K562 (cell line): ENCODE measurements around the gene NOL4L. TPM values are rescaled to one million over a fixed set of nuclear protein-coding genes. Genes with fewer than 3 reads are reported as not detected.

Source experiments
- BDP1 ChIP-seq: IDR thresholded peaks from 3 replicates; pipeline ENCODE4 v1.6.1; 2011; ENCODE audit not compliant: insufficient read length, insufficient read depth
- ELF1 ChIP-seq: fragments of 200-800 bp; sonication (Bioruptor generic); IDR thresholded peaks from 2 replicates; pipeline ENCODE4 v1.6.1; 2016; ENCODE audit warnings: missing genetic modification characterization, missing compliant biosample characterization
- GATAD2A ChIP-seq: fragments of 450-650 bp; IDR thresholded peaks from 2 replicates; pipeline ENCODE4 v1.6.1; 2017
- HDGF ChIP-seq: fragments of 450-650 bp; IDR thresholded peaks from 2 replicates; pipeline ENCODE4 v1.6.1; 2016
- HES1 ChIP-seq: fragments of 450-650 bp; IDR thresholded peaks from 2 replicates; pipeline ENCODE4 v1.6.1; 2016; ENCODE audit warnings: low read depth, mild to moderate bottlenecking, moderate library complexity
- ILK ChIP-seq: fragments of 450-650 bp; IDR thresholded peaks from 2 replicates; pipeline ENCODE4 v1.6.1; 2016; ENCODE audit warnings: missing genetic modification characterization, low read depth, mild to moderate bottlenecking, missing compliant biosample characterization, moderate library complexity, borderline replicate concordance
- MAFK ChIP-seq: IDR thresholded peaks from 2 replicates; pipeline ENCODE4 v1.6.1; 2011; ENCODE audit warnings: low read length, improper control_type of control experiment
- NCOR1 ChIP-seq: fragments of 450-650 bp; IDR thresholded peaks from 2 replicates; pipeline ENCODE4 v1.6.1; 2016; ENCODE audit warnings: mild to moderate bottlenecking, moderate library complexity
- PATZ1 ChIP-seq: fragments of 250-450 bp; sonication (Bioruptor Pico); IDR thresholded peaks from 2 replicates; pipeline ENCODE4 v1.5.0; 2020; ENCODE audit warnings: mild to moderate bottlenecking, borderline replicate concordance
- POLR2AphosphoS2 ChIP-seq: IDR thresholded peaks from 2 replicates; pipeline ENCODE4 v1.6.1; 2012; ENCODE audit warnings: low read length, improper control_type of control experiment
- YBX1 ChIP-seq: fragments of 450-650 bp; IDR thresholded peaks from 2 replicates; pipeline ENCODE4 v1.7.1; 2016; ENCODE audit warnings: mild to moderate bottlenecking
- polyA plus RNA-seq, 8 experiments: library from polyadenylated mRNA; depleted of rRNA in 4 of 8; stranded (reverse) in 5 of 8; unstranded in 3 of 8; fragments of >200 nt; fragmentation: Nextera tagmentation in 2 of 8; fragmentation: Illumina TruSeq in 1 of 8; extraction: Ambion mirVana in 2 of 8; extraction: Trizol in 1 of 8; gene quantifications; 2 replicates each; pipeline versions ENCODE4 v1.2.1 to v1.2.3, GENCODE V29; 2011 to 2014; ENCODE audit warnings: inconsistent platforms in 1 of 8, missing spikeins in 1 of 8
- total RNA-seq, 7 experiments: library from RNA; depleted of rRNA in 6 of 7; stranded (reverse); fragments of >200 nt in 6 of 7; fragmentation: Illumina TruSeq in 2 of 7; extraction: Trizol in 2 of 7; gene quantifications; 2 replicates each; pipeline versions ENCODE4 v1.2.1 to v1.2.3, GENCODE V29; 2011 to 2021; ENCODE audit warnings: low replicate concordance in 1 of 7
- TF ChIP-seq, protein P1 (sequence below): fragments of 250-450 bp; sonication (Bioruptor Pico); IDR thresholded peaks from 2 replicates; pipeline ENCODE4 v1.8.0; 2021; ENCODE audit warnings: moderate library complexity, mild to moderate bottlenecking, inconsistent platforms
- TF ChIP-seq, protein P2 (sequence below): sonication (generic); formaldehyde crosslinking; IDR thresholded peaks from 2 replicates; pipeline ENCODE4 v1.8.0; 2023; ENCODE audit warnings: mild to moderate bottlenecking, missing genetic modification reagents
- TF ChIP-seq, protein P3 (sequence below): fragments of 200-800 bp; sonication (Bioruptor generic); IDR thresholded peaks from 2 replicates; pipeline ENCODE4 v1.6.1; 2017; ENCODE audit warnings: missing genetic modification characterization, missing compliant biosample characterization

Gene NOL4L
- total and polyA plus RNA-seq, 9 of the 15 experiments (the other 6 are each of a cell fraction or from before 2014, with no cell fraction given), result 5.1 to 36.2 (median 13.6) TPM

DNA sequence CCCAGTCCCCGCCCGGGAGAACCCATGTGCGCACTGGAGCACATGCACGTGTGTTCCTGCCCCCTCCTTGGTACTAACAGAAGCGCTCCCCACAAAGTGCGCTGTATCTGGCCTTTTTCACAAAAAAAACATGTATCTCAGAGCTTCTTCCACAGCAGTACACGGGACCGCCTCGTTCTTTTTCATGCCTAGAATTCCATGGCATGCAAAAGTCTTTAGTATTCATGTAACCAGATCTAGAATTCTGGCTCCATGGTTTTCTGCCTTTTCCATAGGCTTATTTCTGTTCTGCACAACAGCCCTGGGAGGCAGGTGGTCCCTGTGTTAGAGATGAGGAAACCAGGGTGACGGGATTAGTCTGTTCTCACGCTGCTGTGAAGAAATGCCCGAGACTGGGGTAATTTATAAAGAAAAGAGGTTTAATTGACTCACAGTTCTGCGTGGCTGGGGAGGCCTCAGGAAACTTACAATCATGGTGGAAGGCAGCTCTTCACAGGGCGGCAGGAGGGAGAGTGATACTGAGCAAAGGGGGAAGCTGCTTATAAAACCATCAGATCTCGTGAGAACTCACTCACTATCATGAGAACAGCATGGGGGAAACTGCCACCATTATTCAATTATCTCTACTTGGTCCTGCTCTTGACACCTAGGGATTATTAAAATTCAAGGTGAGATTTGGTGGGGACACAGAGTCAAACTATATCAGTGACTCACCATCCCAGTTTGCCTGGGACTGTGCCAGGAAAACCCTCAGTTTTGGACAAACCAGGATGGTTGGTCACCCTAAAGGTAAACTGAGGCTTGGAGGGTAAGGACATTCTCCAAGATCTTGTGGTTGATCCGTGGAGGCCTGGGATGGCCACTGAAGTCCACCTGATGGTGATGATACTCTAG, 47.6 kb upstream of the NOL4L start (continued):
- TF ChIP-seq NCOR1, result no peak
- TF ChIP-seq, protein P1, sequence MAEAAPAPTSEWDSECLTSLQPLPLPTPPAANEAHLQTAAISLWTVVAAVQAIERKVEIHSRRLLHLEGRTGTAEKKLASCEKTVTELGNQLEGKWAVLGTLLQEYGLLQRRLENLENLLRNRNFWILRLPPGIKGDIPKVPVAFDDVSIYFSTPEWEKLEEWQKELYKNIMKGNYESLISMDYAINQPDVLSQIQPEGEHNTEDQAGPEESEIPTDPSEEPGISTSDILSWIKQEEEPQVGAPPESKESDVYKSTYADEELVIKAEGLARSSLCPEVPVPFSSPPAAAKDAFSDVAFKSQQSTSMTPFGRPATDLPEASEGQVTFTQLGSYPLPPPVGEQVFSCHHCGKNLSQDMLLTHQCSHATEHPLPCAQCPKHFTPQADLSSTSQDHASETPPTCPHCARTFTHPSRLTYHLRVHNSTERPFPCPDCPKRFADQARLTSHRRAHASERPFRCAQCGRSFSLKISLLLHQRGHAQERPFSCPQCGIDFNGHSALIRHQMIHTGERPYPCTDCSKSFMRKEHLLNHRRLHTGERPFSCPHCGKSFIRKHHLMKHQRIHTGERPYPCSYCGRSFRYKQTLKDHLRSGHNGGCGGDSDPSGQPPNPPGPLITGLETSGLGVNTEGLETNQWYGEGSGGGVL (CRISPR knock-in tag), result no peak
- no peak for TF ChIP-seq ILK (tag)
- TF ChIP-seq BDP1, result no peak
- no peak for TF ChIP-seq MAFK
- no peak for TF ChIP-seq PATZ1 (CRISPR knock-in tag)
- TF ChIP-seq, protein P2, sequence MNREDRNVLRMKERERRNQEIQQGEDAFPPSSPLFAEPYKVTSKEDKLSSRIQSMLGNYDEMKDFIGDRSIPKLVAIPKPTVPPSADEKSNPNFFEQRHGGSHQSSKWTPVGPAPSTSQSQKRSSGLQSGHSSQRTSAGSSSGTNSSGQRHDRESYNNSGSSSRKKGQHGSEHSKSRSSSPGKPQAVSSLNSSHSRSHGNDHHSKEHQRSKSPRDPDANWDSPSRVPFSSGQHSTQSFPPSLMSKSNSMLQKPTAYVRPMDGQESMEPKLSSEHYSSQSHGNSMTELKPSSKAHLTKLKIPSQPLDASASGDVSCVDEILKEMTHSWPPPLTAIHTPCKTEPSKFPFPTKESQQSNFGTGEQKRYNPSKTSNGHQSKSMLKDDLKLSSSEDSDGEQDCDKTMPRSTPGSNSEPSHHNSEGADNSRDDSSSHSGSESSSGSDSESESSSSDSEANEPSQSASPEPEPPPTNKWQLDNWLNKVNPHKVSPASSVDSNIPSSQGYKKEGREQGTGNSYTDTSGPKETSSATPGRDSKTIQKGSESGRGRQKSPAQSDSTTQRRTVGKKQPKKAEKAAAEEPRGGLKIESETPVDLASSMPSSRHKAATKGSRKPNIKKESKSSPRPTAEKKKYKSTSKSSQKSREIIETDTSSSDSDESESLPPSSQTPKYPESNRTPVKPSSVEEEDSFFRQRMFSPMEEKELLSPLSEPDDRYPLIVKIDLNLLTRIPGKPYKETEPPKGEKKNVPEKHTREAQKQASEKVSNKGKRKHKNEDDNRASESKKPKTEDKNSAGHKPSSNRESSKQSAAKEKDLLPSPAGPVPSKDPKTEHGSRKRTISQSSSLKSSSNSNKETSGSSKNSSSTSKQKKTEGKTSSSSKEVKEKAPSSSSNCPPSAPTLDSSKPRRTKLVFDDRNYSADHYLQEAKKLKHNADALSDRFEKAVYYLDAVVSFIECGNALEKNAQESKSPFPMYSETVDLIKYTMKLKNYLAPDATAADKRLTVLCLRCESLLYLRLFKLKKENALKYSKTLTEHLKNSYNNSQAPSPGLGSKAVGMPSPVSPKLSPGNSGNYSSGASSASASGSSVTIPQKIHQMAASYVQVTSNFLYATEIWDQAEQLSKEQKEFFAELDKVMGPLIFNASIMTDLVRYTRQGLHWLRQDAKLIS (CRISPR knock-in tag), result peak; percentile 69
- peak; percentile 51; the same call in 1 of the 2 replicates for TF ChIP-seq ELF1 (tag)
- TF ChIP-seq, protein P3, sequence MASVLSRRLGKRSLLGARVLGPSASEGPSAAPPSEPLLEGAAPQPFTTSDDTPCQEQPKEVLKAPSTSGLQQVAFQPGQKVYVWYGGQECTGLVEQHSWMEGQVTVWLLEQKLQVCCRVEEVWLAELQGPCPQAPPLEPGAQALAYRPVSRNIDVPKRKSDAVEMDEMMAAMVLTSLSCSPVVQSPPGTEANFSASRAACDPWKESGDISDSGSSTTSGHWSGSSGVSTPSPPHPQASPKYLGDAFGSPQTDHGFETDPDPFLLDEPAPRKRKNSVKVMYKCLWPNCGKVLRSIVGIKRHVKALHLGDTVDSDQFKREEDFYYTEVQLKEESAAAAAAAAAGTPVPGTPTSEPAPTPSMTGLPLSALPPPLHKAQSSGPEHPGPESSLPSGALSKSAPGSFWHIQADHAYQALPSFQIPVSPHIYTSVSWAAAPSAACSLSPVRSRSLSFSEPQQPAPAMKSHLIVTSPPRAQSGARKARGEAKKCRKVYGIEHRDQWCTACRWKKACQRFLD, result peak; percentile 66
- no peak for TF ChIP-seq HDGF
- TF ChIP-seq POLR2AphosphoS2, result no peak
- TF ChIP-seq GATAD2A, result no peak
- no peak for TF ChIP-seq YBX1
- no peak for TF ChIP-seq HES1
